K562 (cell line): ENCODE measurements around the gene CTNNA3. TPM values are rescaled to one million over a fixed set of nuclear protein-coding genes. Genes with fewer than 3 reads are reported as not detected.
"Not testable (repeated sequence)": the region's sequence is repeated elsewhere in the genome, so short reads cannot be mapped to it uniquely, and the experiment has no call there.

Experiments used
- ATAC-seq: fragments of 200-7000 bp; cut with Tn5 transposase; 3 replicates; pipeline ENCODE4 v1.9.1; 2020; ENCODE audit warnings: moderate library complexity
- BruUV-seq: library from RNA; stranded (reverse); fragments of 400-500 nt; replicated peaks from 2 replicates; lab custom pipeline; 2021; lab: Mats Ljungman, UMichigan
- CTCF ChIA-PET: fragments of 300-600 bp; formaldehyde crosslinking; extraction: SDS; loops from one replicate; lab custom pipeline; 2021; ENCODE audit warnings: low intra/inter-chr PET ratio; lab: Yijun Ruan, JAX
- POLR2A ChIA-PET: fragments of 300-600, 350-650 bp; sonication (Branson Sonifier 250); formaldehyde crosslinking; extraction: SDS; loops from one replicate; lab custom pipeline; 2021; ENCODE audit warnings: antibody characterized with exemption, inconsistent platforms; lab: Yijun Ruan, JAX
- DNase-seq, 4 experiments: peaks; one replicate each; pipeline versions ENCODE4 v3.0.0 to v3.0.0-alpha.2; 2011 to 2018; ENCODE audit warnings: low spot score in 3 of 4, mixed read lengths in 3 of 4; ENCODE audit errors: extremely low read depth in 1 of 4
- FAIRE-seq: peaks from 2 replicates; lab custom pipeline; 2011; peaks lifted over from hg19 to GRCh38; lab: Jason Lieb, UNC
- H2AFZ ChIP-seq: 2 replicates; pipeline ENCODE4 v1.6.0; 2011; ENCODE audit warnings: low read depth, low read length, control low read depth, inconsistent platforms
- H3K27ac ChIP-seq: fragments of 200-600 bp; 3 replicates; pipeline ENCODE4 v1.8.0; 2011; ENCODE audit warnings: low read depth, mild to moderate bottlenecking, control low read depth, inconsistent platforms, low read length, moderate library complexity, mixed read lengths; ENCODE audit errors: extremely low read depth
- H3K27me3 ChIP-seq, 2 experiments: fragments of 300-600 bp in 1 of 2; 2 replicates in 1 of 2; 3 replicates in 1 of 2; pipeline versions ENCODE4 v1.6.0 to v1.8.0; 2011; ENCODE audit warnings: inconsistent platforms in 2 of 2, low read length in 2 of 2, mild to moderate bottlenecking in 1 of 2, mixed read lengths in 1 of 2, moderate library complexity in 1 of 2; ENCODE audit not compliant: control insufficient read depth in 2 of 2, insufficient read depth in 2 of 2
- H3K36me3 ChIP-seq: fragments of 300-600 bp; 3 replicates; pipeline ENCODE4 v1.8.0; 2011; ENCODE audit warnings: mild to moderate bottlenecking, low read length, inconsistent platforms; ENCODE audit not compliant: control insufficient read depth, insufficient read depth
- H3K4me1 ChIP-seq, 2 experiments: fragments of 200-600 bp in 1 of 2; replicated peaks in 1 of 2; 2 replicates in 1 of 2; 3 replicates in 1 of 2; pipeline versions ENCODE4 v1.5.1 to v1.8.0; 2011; ENCODE audit warnings: inconsistent platforms in 2 of 2, low read length in 2 of 2, mild to moderate bottlenecking in 1 of 2, mixed read lengths in 1 of 2, moderate library complexity in 1 of 2; ENCODE audit not compliant: control insufficient read depth in 2 of 2, insufficient read depth in 2 of 2
- H3K4me2 ChIP-seq: 2 replicates; pipeline ENCODE4 v1.6.1; 2011; ENCODE audit warnings: low read length, control low read depth, inconsistent platforms, mixed read lengths; ENCODE audit not compliant: insufficient read depth
- H3K4me3 ChIP-seq: fragments of 200-600 bp; sonication (generic), shearing (Covaris generic); 2 replicates; pipeline ENCODE4 v1.5.1; 2016; ENCODE audit warnings: control low read depth, inconsistent platforms
- H3K79me2 ChIP-seq: fragments of 200-600 bp; 3 replicates; pipeline ENCODE4 v1.8.0; 2011; ENCODE audit warnings: low read length, inconsistent platforms; ENCODE audit not compliant: control insufficient read depth, insufficient read depth
- H3K9ac ChIP-seq, 2 experiments: 2 replicates each; pipeline versions ENCODE4 v1.6.0 to v1.6.1; 2011; ENCODE audit warnings: low read depth in 2 of 2, low read length in 2 of 2, control low read depth in 1 of 2, inconsistent platforms in 1 of 2, mild to moderate bottlenecking in 1 of 2, mixed read lengths in 1 of 2; ENCODE audit not compliant: insufficient read depth in 1 of 2
- H3K9me1 ChIP-seq: one replicate; pipeline ENCODE4 v1.6.0; 2011; ENCODE audit warnings: inconsistent platforms, mild to moderate bottlenecking, low read length, moderate library complexity; ENCODE audit not compliant: control insufficient read depth, insufficient read depth
- H3K9me3 ChIP-seq: replicated peaks from 2 replicates; pipeline ENCODE4 v1.5.1; 2011; ENCODE audit warnings: low read depth, low read length, inconsistent platforms; ENCODE audit not compliant: control insufficient read depth, insufficient read depth
- H4K20me1 ChIP-seq: replicated peaks from 2 replicates; pipeline ENCODE4 v1.6.1; 2011; ENCODE audit warnings: low read length, inconsistent platforms, mixed read lengths; ENCODE audit not compliant: control insufficient read depth, insufficient read depth
- FOXJ3 ChIP-seq: sonication (generic); formaldehyde crosslinking; IDR thresholded peaks from 2 replicates; pipeline ENCODE4 v1.4.0; 2020; ENCODE audit warnings: mild to moderate bottlenecking, missing genetic modification reagents
- GATAD2B ChIP-seq: fragments of 450-650 bp; IDR thresholded peaks from 2 replicates; pipeline ENCODE4 v1.6.1; 2017; ENCODE audit warnings: mild to moderate bottlenecking, borderline replicate concordance
- HMGXB4 ChIP-seq: sonication (generic); formaldehyde crosslinking; IDR thresholded peaks from 2 replicates; pipeline ENCODE4 v1.8.1; 2023; ENCODE audit warnings: mild to moderate bottlenecking, missing genetic modification reagents
- IRF9 ChIP-seq: fragments of 450-650 bp; IDR thresholded peaks from 2 replicates; pipeline ENCODE4 v1.6.1; 2016; ENCODE audit warnings: missing biosample characterization, missing genetic modification characterization
- JUN ChIP-seq, 2 experiments: sonication (generic) in 1 of 2; formaldehyde crosslinking in 1 of 2; IDR thresholded peaks; 2 replicates each; pipeline versions ENCODE4 v1.6.1 to v1.8.0; 2012 to 2022; ENCODE audit warnings: borderline replicate concordance in 2 of 2, mild to moderate bottlenecking in 2 of 2, improper control_type of control experiment in 1 of 2, low read depth in 1 of 2, low read length in 1 of 2, missing genetic modification reagents in 1 of 2
- KAT2B ChIP-seq: IDR thresholded peaks from one replicate; pipeline ENCODE4 v1.6.1; 2012; ENCODE audit warnings: low read depth, mild to moderate bottlenecking, control low read depth, inconsistent platforms, low read length, moderate library complexity
- RCOR1 ChIP-seq, 2 experiments: IDR thresholded peaks; 2 replicates each; pipeline ENCODE4 v1.6.1; 2012; ENCODE audit warnings: low read depth in 2 of 2, low read length in 2 of 2, borderline replicate concordance in 1 of 2, improper control_type of control experiment in 1 of 2
- SMARCB1 ChIP-seq: IDR thresholded peaks from 2 replicates; pipeline ENCODE4 v1.6.1; 2011; ENCODE audit warnings: improper control_type of control experiment, low read depth; ENCODE audit not compliant: insufficient read length
- ZBTB7A ChIP-seq: IDR thresholded peaks from 2 replicates; pipeline ENCODE4 v1.6.1; 2011; ENCODE audit warnings: low read depth, mild to moderate bottlenecking, low read length, moderate library complexity, borderline replicate concordance; ENCODE audit not compliant: control insufficient read depth
- ZBTB8A ChIP-seq: fragments of 450-650 bp; IDR thresholded peaks from 2 replicates; pipeline ENCODE4 v1.6.1; 2018; ENCODE audit warnings: mild to moderate bottlenecking, moderate library complexity; ENCODE audit not compliant: partially characterized antibody
- WGBS: fragments of 100-300 bp; shearing (Covaris generic); methylation state at CpG from one replicate; pipeline ENCODE4 v1.1.6; 2016; ENCODE audit warnings: low coverage, mixed read lengths; ENCODE audit not compliant: insufficient coverage; ENCODE audit errors: missing lambda C conversion rate; 5-methylcytosine and 5-hydroxymethylcytosine counted together
- in situ Hi-C: fragments of 300-500 bp; cut with MboI; formaldehyde crosslinking; loops from 4 replicates; pipeline ENCODE4 v1.15.0; 2018; ENCODE audit warnings: inconsistent platforms, mixed read lengths
- intact Hi-C: fragments of 100-400 bp; cut with micrococcal nuclease; formaldehyde crosslinking; loops from 2 replicates; pipeline ENCODE4 v1.14.2; 2022
- polyA plus RNA-seq, 8 experiments: library from polyadenylated mRNA; depleted of rRNA in 4 of 8; stranded (reverse) in 5 of 8; unstranded in 3 of 8; fragments of >200 nt; fragmentation: Nextera tagmentation in 2 of 8; fragmentation: Illumina TruSeq in 1 of 8; extraction: Ambion mirVana in 2 of 8; extraction: Trizol in 1 of 8; gene quantifications; 2 replicates each; pipeline versions ENCODE4 v1.2.1 to v1.2.3, GENCODE V29; 2011 to 2014; ENCODE audit warnings: inconsistent platforms in 1 of 8, missing spikeins in 1 of 8
- total RNA-seq, 7 experiments: library from RNA; depleted of rRNA in 6 of 7; stranded (reverse); fragments of >200 nt in 6 of 7; fragmentation: Illumina TruSeq in 2 of 7; extraction: Trizol in 2 of 7; gene quantifications; 2 replicates each; pipeline versions ENCODE4 v1.2.1 to v1.2.3, GENCODE V29; 2011 to 2021; ENCODE audit warnings: low replicate concordance in 1 of 7
- TF ChIP-seq, protein P1 (sequence below), 3 experiments: IDR thresholded peaks in 2 of 3; conservative IDR thresholded peaks in 1 of 3; 2 replicates each; pipeline ENCODE4 v1.5.1; 2011 to 2012; ENCODE audit warnings: low read length in 3 of 3, mild to moderate bottlenecking in 3 of 3, control low read depth in 2 of 3, improper control_type of control experiment in 1 of 3, inconsistent platforms in 1 of 3, low read depth in 1 of 3, mixed read lengths in 1 of 3, moderate library complexity in 1 of 3; ENCODE audit not compliant: insufficient read depth in 2 of 3

Gene CTNNA3
- total and polyA plus RNA-seq, 9 of the 15 experiments (the other 6 are each of a cell fraction or from before 2014, with no cell fraction given) = 0.04 TPM; not detected in 8

GRCh38 chr10:67571503-67571902, 124.5 kb downstream of the CTNNA3 start:
- H3K4me3 ChIP-seq = no peak overlapping the region
- H3K27me3 ChIP-seq = no peaks in the 10 kb centered on the region
- no peak for DNase-seq
- no peaks in the 10 kb centered on the region for H3K79me2 ChIP-seq
- in situ Hi-C loops = no loop called here
- no peaks in the 10 kb centered on the region; the same call in 1 of the 2 replicates for H3K9me3 ChIP-seq
- no TSS peak for BruUV-seq
- ChIA-PET POLR2A (no interaction called here), CTCF (no interaction called here)
- H2AFZ ChIP-seq = no peak overlapping the region
- FAIRE-seq = no peak
- no peak overlapping the region for H3K9ac ChIP-seq
- no peak overlapping the region for H3K4me2 ChIP-seq
- H3K4me1 ChIP-seq = no peaks in the 10 kb centered on the region
- no peaks in the 10 kb centered on the region for H3K36me3 ChIP-seq
- TF ChIP-seq, protein P1, sequence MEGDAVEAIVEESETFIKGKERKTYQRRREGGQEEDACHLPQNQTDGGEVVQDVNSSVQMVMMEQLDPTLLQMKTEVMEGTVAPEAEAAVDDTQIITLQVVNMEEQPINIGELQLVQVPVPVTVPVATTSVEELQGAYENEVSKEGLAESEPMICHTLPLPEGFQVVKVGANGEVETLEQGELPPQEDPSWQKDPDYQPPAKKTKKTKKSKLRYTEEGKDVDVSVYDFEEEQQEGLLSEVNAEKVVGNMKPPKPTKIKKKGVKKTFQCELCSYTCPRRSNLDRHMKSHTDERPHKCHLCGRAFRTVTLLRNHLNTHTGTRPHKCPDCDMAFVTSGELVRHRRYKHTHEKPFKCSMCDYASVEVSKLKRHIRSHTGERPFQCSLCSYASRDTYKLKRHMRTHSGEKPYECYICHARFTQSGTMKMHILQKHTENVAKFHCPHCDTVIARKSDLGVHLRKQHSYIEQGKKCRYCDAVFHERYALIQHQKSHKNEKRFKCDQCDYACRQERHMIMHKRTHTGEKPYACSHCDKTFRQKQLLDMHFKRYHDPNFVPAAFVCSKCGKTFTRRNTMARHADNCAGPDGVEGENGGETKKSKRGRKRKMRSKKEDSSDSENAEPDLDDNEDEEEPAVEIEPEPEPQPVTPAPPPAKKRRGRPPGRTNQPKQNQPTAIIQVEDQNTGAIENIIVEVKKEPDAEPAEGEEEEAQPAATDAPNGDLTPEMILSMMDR (IDR thresholded peaks at IDR 0.05 in 2 of 3, conservative IDR thresholded peaks at IDR 0.05 in 1 of 3; ENCODE audit: insufficient read depth in 2 of 3, low read depth in 1 of 3, low read length in 3 of 3) = no peak
- TF ChIP-seq JUN (IDR thresholded peaks at IDR 0.05; ENCODE audit: borderline replicate concordance, low read depth, low read length) (no peak), JUN (CRISPR knock-in tag; IDR thresholded peaks at IDR 0.05; ENCODE audit: borderline replicate concordance) (no peak), RCOR1 (IDR thresholded peaks at IDR 0.05; ENCODE audit: borderline replicate concordance in 1 of 2, low read depth in 2 of 2, low read length in 2 of 2) (no peak), ZBTB8A (no peak), SMARCB1 (no peak), KAT2B (no peak), IRF9 (tag) (no peak), ZBTB7A (no peak), HMGXB4 (no peak), FOXJ3 (CRISPR knock-in tag) (no peak), GATAD2B (no peak)
- TF ChIP-seq, all 486 proteins: peak for 0
- no peak overlapping the region for H3K27ac ChIP-seq
- intact Hi-C loops = no loop called here
- H3K9me1 ChIP-seq = no peaks in the 10 kb centered on the region
- no peaks in the 10 kb centered on the region for H4K20me1 ChIP-seq
- ATAC-seq = no peak
- WGBS = 0% methylated on average over 5 of the region's 5 CpGs

GRCh38 chr10:67558311-67558710, 137.7 kb downstream of the CTNNA3 start:
- DNase-seq = not testable (repeated sequence)

More at GRCh38 chr10:67558311-67558710, 137.7 kb downstream of the CTNNA3 start:
- BruUV-seq, H3K4me1 ChIP-seq, H3K79me2 ChIP-seq, H3K27ac ChIP-seq, H3K9ac ChIP-seq, H3K27me3 ChIP-seq, intact Hi-C loops, POLR2A ChIA-PET, H2AFZ ChIP-seq, H3K4me2 ChIP-seq, H3K9me1 ChIP-seq, H3K9me3 ChIP-seq, H4K20me1 ChIP-seq, in situ Hi-C loops, FAIRE-seq, ATAC-seq, H3K36me3 ChIP-seq, H3K4me3 ChIP-seq, CTCF ChIA-PET: not testable (repeated sequence)
- 1% methylated on average over 14 of the region's 14 CpGs for WGBS
